Neuronal stem cell (in vitro differentiated cells): ENCODE results near the gene TAAR1.

ENCODE experiments used
- DNase-seq: peaks from one replicate; pipeline ENCODE4 v3.0.0-alpha.2; 2013; ENCODE audit warnings: low spot score
- H2AFZ ChIP-seq: one replicate; pipeline ENCODE4 v1.6.1; 2013; ENCODE audit warnings: mild to moderate bottlenecking, low read length, inconsistent platforms
- H2AK5ac ChIP-seq: 2 replicates; pipeline ENCODE4 v1.6.1; 2013; ENCODE audit warnings: low read depth, mild to moderate bottlenecking, inconsistent platforms, low read length, moderate library complexity, mixed read lengths
- H2BK120ac ChIP-seq: 2 replicates; pipeline ENCODE4 v1.6.1; 2013; ENCODE audit warnings: low read depth, mild to moderate bottlenecking, inconsistent platforms, low read length, moderate library complexity, mixed read lengths
- H2BK12ac ChIP-seq: one replicate; pipeline ENCODE4 v1.6.1; 2013; ENCODE audit warnings: low read length, inconsistent platforms
- H2BK15ac ChIP-seq: 2 replicates; pipeline ENCODE4 v1.6.1; 2013; ENCODE audit warnings: mild to moderate bottlenecking, low read length, inconsistent platforms, mixed read lengths
- H2BK5ac ChIP-seq: one replicate; pipeline ENCODE4 v1.6.1; 2013; ENCODE audit warnings: inconsistent platforms, mild to moderate bottlenecking, low read length, moderate library complexity
- H3K14ac ChIP-seq: one replicate; pipeline ENCODE4 v1.6.1; 2013; ENCODE audit warnings: low read length, inconsistent platforms
- H3K18ac ChIP-seq: 2 replicates; pipeline ENCODE4 v1.6.1; 2013; ENCODE audit warnings: low read length, inconsistent platforms
- H3K23ac ChIP-seq: 2 replicates; pipeline ENCODE4 v1.6.1; 2013; ENCODE audit warnings: low read depth, mild to moderate bottlenecking, mixed read lengths, low read length, inconsistent platforms; ENCODE audit not compliant: poor library complexity
- H3K27ac ChIP-seq: replicated peaks from 3 replicates; pipeline ENCODE4 v1.5.1; 2013; ENCODE audit warnings: low read length, inconsistent platforms
- H3K27me3 ChIP-seq, 3 experiments: 2 replicates each; pipeline ENCODE4 v1.6.1; 2013; ENCODE audit warnings: low read length in 3 of 3, mild to moderate bottlenecking in 2 of 3, inconsistent platforms in 1 of 3, low read depth in 1 of 3, mixed read lengths in 1 of 3, moderate library complexity in 1 of 3; ENCODE audit not compliant: control insufficient read depth in 3 of 3, insufficient read depth in 3 of 3
- H3K36me3 ChIP-seq, 2 donors: replicated peaks in 1 of 2; 2 replicates each; pipeline ENCODE4 v1.6.1; 2013; ENCODE audit warnings: low read length in 2 of 2; ENCODE audit not compliant: control insufficient read depth in 2 of 2, insufficient read depth in 2 of 2
- H3K4ac ChIP-seq: 2 replicates; pipeline ENCODE4 v1.6.1; 2013; ENCODE audit warnings: inconsistent platforms, mild to moderate bottlenecking, low read length, moderate library complexity
- H3K4me1 ChIP-seq, 2 donors: 1 replicate in 1 of 2; 2 replicates in 1 of 2; pipeline ENCODE4 v1.6.1; 2013; ENCODE audit warnings: low read length in 2 of 2, low read depth in 1 of 2; ENCODE audit not compliant: control insufficient read depth in 2 of 2, insufficient read depth in 1 of 2
- H3K4me2 ChIP-seq: one replicate; pipeline ENCODE4 v1.6.1; 2013; ENCODE audit warnings: mild to moderate bottlenecking, low read length, inconsistent platforms; ENCODE audit not compliant: insufficient read depth, poor library complexity, severe bottlenecking
- H3K4me3 ChIP-seq, 2 donors: 2 replicates each; pipeline ENCODE4 v1.5.1; 2013; ENCODE audit warnings: low read length in 2 of 2, mild to moderate bottlenecking in 2 of 2, inconsistent platforms in 1 of 2, moderate library complexity in 1 of 2
- H3K79me1 ChIP-seq: one replicate; pipeline ENCODE4 v1.6.1; 2013; ENCODE audit warnings: low read depth, mild to moderate bottlenecking, inconsistent platforms, low read length, moderate library complexity
- H3K9ac ChIP-seq: one replicate; pipeline ENCODE4 v1.6.1; 2013; ENCODE audit warnings: mild to moderate bottlenecking, low read depth, low read length, inconsistent platforms; ENCODE audit not compliant: poor library complexity
- H3K9me3 ChIP-seq, 2 donors: replicated peaks in 1 of 2; 2 replicates each; pipeline versions ENCODE3 to v1.6.1; 2013; ENCODE audit warnings: low read length in 2 of 2, mild to moderate bottlenecking in 2 of 2, inconsistent platforms in 1 of 2, low read depth in 1 of 2, mixed read lengths in 1 of 2, moderate library complexity in 1 of 2; ENCODE audit not compliant: control insufficient read depth in 2 of 2, insufficient read depth in 1 of 2
- H4K8ac ChIP-seq: one replicate; pipeline ENCODE4 v1.6.1; 2013; ENCODE audit warnings: low read depth, mild to moderate bottlenecking, inconsistent platforms, low read length, moderate library complexity
- H4K91ac ChIP-seq: one replicate; pipeline ENCODE4 v1.6.1; 2013; ENCODE audit warnings: low read length, low read depth, mild to moderate bottlenecking, inconsistent platforms; ENCODE audit not compliant: poor library complexity
- WGBS, 2 donors: extraction: QIAGEN DNeasy Blood & Tissue Kit; methylation state at CpG; one replicate each; pipeline ENCODE4 v1.1.7; 2013; ENCODE audit warnings: missing lambda C conversion rate in 2 of 2, mixed read lengths in 1 of 2; ENCODE audit not compliant: insufficient read length in 2 of 2, insufficient replicate concordance in 1 of 2; ENCODE audit errors: extremely low coverage in 2 of 2; 5-methylcytosine and 5-hydroxymethylcytosine counted together

Gene TAAR1

DNA sequence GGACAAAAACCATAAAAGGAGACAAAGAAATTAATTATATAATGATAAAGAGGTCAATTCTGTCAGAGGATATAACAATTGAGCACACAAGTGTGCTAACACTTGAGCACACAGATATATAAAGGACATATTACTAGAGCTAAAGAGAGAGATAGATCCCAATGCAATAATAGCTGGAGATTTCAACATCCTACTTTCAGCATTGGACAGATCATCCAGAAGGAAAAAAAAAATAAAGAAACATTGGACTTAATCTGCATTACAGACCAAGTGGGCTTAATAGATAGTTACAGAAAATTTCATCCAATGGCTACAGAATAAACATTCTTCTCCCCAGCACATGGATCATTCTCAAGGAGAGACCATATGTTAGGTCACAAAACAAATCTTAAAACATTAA lies 45.0 kb upstream of the TAAR1 start:
- H2BK12ac ChIP-seq = no peak overlapping the region
- H4K91ac ChIP-seq = no peak overlapping the region
- no peak overlapping the region for H3K4me2 ChIP-seq
- H3K9me3 ChIP-seq = peaks cover 0 to 2% of the 10 kb centered on the region in 2 donors
- H3K27ac ChIP-seq = no peak overlapping the region
- H3K23ac ChIP-seq = no peak overlapping the region
- H3K4me1 ChIP-seq = no peaks in the 10 kb centered on the region
- no peak overlapping the region for H3K18ac ChIP-seq
- no peak overlapping the region for H3K14ac ChIP-seq
- no peak overlapping the region for H2BK120ac ChIP-seq
- H2AFZ ChIP-seq = no peak overlapping the region
- no peak overlapping the region for H3K4ac ChIP-seq
- no peaks in the 10 kb centered on the region for H3K27me3 ChIP-seq
- no peak for DNase-seq
- H3K36me3 ChIP-seq = no peaks in the 10 kb centered on the region
- no peak overlapping the region for H2BK5ac ChIP-seq
- no peaks in the 10 kb centered on the region for H3K79me1 ChIP-seq
- H2AK5ac ChIP-seq = no peak overlapping the region
- H3K9ac ChIP-seq = no peak overlapping the region
- no peak overlapping the region for H2BK15ac ChIP-seq
- H3K4me3 ChIP-seq = no peak overlapping the region
- H4K8ac ChIP-seq = no peak overlapping the region

DNA sequence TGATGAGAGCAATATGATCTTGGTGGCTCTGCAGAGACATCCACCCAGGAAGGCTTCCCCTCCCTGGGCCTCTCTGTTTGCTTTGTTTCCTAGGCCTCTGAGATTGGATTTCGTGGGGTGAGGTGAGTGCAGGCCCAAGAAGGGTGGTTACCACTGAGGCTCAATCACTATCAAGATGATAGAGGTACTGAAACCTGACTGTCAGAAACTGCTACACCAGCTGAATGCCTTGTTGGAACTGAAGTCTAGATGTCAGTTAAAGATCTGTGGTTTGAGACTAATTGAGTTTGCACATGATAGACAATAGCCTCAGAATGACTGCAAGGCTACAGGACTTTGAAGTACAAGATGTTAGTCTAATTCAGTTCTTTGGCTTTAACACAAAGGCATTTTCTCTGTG lies 39.6 kb upstream of the TAAR1 start:
- H3K14ac ChIP-seq = no peak overlapping the region
- WGBS, 2 donors = no CpG with 5 or more reads among the region's 1 CpG

DNA sequence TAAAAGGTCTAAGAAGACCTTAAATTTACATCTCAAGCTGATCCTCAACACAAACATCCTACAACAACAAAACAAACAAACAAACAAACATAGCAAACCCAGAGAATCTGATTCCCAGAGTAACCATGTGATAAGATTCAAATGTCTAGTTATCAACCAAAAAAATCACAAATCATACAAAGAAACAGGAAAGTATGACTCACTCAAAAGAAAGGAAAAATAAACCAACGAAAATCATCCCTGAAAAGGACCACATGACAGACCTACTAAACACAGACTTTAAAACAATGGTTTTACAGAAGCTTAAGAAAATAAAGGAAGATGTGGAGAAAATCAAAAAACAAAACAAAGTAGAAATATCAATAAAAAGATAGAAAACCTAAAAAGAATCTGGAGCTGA lies 36.8 kb upstream of the TAAR1 start:
- Histone ChIP-seq H2BK5ac (no peak overlapping the region), H3K27me3 (peaks cover 0 to 2% (median 0%) of the 10 kb centered on the region in 3 experiments), H4K91ac (no peak overlapping the region), H3K27ac (no peak overlapping the region), H3K4me3 (no peak overlapping the region), H3K9me3 (peaks cover 3 to 5% of the 10 kb centered on the region in 2 donors), H3K9ac (no peak overlapping the region), H2BK12ac (no peak overlapping the region), H3K14ac (no peak overlapping the region), H2AK5ac (no peak overlapping the region), H3K4me2 (no peak overlapping the region), H4K8ac (no peak overlapping the region), H2BK120ac (no peak overlapping the region), H3K4ac (no peak overlapping the region), H3K4me1 (no peaks in the 10 kb centered on the region), H2AFZ (no peak overlapping the region), H3K36me3 (no peaks in the 10 kb centered on the region), H3K18ac (no peak overlapping the region), H3K79me1 (no peaks in the 10 kb centered on the region), H2BK15ac (no peak overlapping the region), H3K23ac (no peak overlapping the region)
- no peak for DNase-seq
- no CpG with 5 or more reads among the region's 1 CpG for WGBS, 2 donors

More for the DNA sequence above, 39.6 kb upstream of the TAAR1 start:
- Histone ChIP-seq H2BK5ac (no peak overlapping the region), H2AFZ (no peak overlapping the region), H2BK120ac (no peak overlapping the region), H3K4me3 (no peak overlapping the region), H4K8ac (no peak overlapping the region), H3K79me1 (no peaks in the 10 kb centered on the region), H2BK12ac (no peak overlapping the region), H3K4me1 (no peaks in the 10 kb centered on the region), H3K36me3 (no peaks in the 10 kb centered on the region), H3K27ac (no peak overlapping the region), H3K23ac (no peak overlapping the region), H2AK5ac (no peak overlapping the region), H3K27me3 (no peaks in the 10 kb centered on the region), H3K9me3 (peaks cover 3 to 5% of the 10 kb centered on the region in 2 donors), H3K4me2 (no peak overlapping the region), H2BK15ac (no peak overlapping the region), H3K4ac (no peak overlapping the region), H4K91ac (no peak overlapping the region), H3K9ac (no peak overlapping the region), H3K18ac (no peak overlapping the region)
- DNase-seq = no peak

DNA sequence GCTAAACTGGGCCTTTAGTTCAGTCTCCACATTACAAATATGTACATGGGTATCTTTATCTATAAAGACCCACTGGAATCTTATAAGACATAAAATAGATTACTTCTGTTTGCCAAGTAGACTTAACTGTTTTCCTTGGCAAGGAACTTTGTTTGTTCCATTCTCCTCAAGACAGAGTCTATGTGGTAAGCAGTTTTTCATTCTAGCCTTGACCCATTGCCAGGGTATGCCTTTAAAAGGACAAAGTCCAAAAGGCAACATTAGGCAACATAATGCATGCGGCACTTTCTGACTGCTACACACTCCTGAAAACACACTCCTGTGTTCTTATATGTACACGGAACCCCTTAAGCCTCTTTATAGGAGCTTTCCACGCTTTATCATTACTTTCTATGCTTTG lies 34.5 kb upstream of the TAAR1 start:
- no peak overlapping the region for H2BK5ac ChIP-seq
- WGBS, 2 donors = no CpG with 5 or more reads among the region's 3 CpGs
- no peak overlapping the region for H4K91ac ChIP-seq
- H3K4me3 ChIP-seq = no peak overlapping the region
- peaks cover 0 to 2% (median 0%) of the 10 kb centered on the region in 3 experiments for H3K27me3 ChIP-seq
- no peak overlapping the region for H3K14ac ChIP-seq
- H3K4me2 ChIP-seq = no peak overlapping the region
- no peaks in the 10 kb centered on the region for H3K36me3 ChIP-seq
- H2AFZ ChIP-seq = no peak overlapping the region
- no peak overlapping the region for H2BK15ac ChIP-seq
- H4K8ac ChIP-seq = no peak overlapping the region
- H3K23ac ChIP-seq = no peak overlapping the region
- H2BK12ac ChIP-seq = no peak overlapping the region
- no peak overlapping the region for H3K18ac ChIP-seq
- no peak for DNase-seq
- no peak overlapping the region for H2AK5ac ChIP-seq
- no peaks in the 10 kb centered on the region for H3K79me1 ChIP-seq
- no peaks in the 10 kb centered on the region for H3K4me1 ChIP-seq
- H3K27ac ChIP-seq = no peak overlapping the region
- H3K9ac ChIP-seq = no peak overlapping the region
- H3K9me3 ChIP-seq = peaks cover 3% of the 10 kb centered on the region in 2 donors
- H3K4ac ChIP-seq = no peak overlapping the region
- H2BK120ac ChIP-seq = no peak overlapping the region
